PC-9 (cell line): ENCODE results near the gene CUX1. TPM values are rescaled to one million over a fixed set of nuclear protein-coding genes. Genes with fewer than 3 reads are reported as not detected.

ENCODE experiments used
- BruUV-seq: library from RNA; stranded (reverse); fragments of 400-500 nt; replicated peaks from 2 replicates; lab custom pipeline; 2021; lab: Mats Ljungman, UMichigan
- CTCF ChIA-PET: fragments of 300-600 bp; sonication (Branson Sonifier 250); formaldehyde crosslinking; loops from one replicate; lab custom pipeline; 2022; ENCODE audit warnings: antibody characterized with exemption; lab: Charles Lee
- POLR2A ChIA-PET: fragments of 300-600 bp; sonication (Branson Sonifier 250); formaldehyde crosslinking; loops from one replicate; lab custom pipeline; 2022; ENCODE audit warnings: antibody characterized with exemption; ENCODE audit not compliant: unreplicated experiment; lab: Charles Lee
- DNase-seq, 2 experiments: peaks; one replicate each; pipeline versions ENCODE4 v3.0.0 to v3.0.0-alpha.2; 2015 to 2022; ENCODE audit warnings: mixed read lengths in 1 of 2
- H2AFZ ChIP-seq: fragments of 200-600 bp; sonication (generic); 2 replicates; pipeline ENCODE4 v1.8.1; 2017; ENCODE audit warnings: antibody characterized with exemption
- H3F3A ChIP-seq: fragments of 200-600 bp; sonication (generic); 2 replicates; pipeline ENCODE4 v1.8.1; 2017; ENCODE audit warnings: antibody characterized with exemption, mild to moderate bottlenecking, low read depth; ENCODE audit not compliant: insufficient read depth
- H3K27ac ChIP-seq: fragments of 200-600 bp; sonication (generic); 2 replicates; pipeline ENCODE4 v1.6.1; 2016; ENCODE audit warnings: mixed run types
- H3K27me3 ChIP-seq: fragments of 200-600 bp; sonication (generic); 2 replicates; pipeline ENCODE4 v1.6.1; 2016; ENCODE audit warnings: low read depth, mixed run types; ENCODE audit not compliant: insufficient read depth
- H3K36me3 ChIP-seq: fragments of 200-600 bp; sonication (generic); 2 replicates; pipeline ENCODE4 v1.6.1; 2016; ENCODE audit warnings: low read depth, mixed run types
- H3K4me1 ChIP-seq: fragments of 200-600 bp; sonication (generic); replicated peaks from 2 replicates; pipeline ENCODE4 v1.6.1; 2016; ENCODE audit warnings: mixed run types; ENCODE audit not compliant: insufficient read depth
- H3K4me2 ChIP-seq: fragments of 200-600 bp; sonication (generic); 2 replicates; pipeline ENCODE4 v1.6.1; 2017; ENCODE audit warnings: mixed run types
- H3K4me3 ChIP-seq: fragments of 200-600 bp; sonication (generic); 2 replicates; pipeline ENCODE4 v1.6.1; 2016; ENCODE audit warnings: mixed run types
- H3K79me2 ChIP-seq: fragments of 200-600 bp; sonication (generic); 2 replicates; pipeline ENCODE4 v1.6.1; 2017; ENCODE audit warnings: low read depth, mixed run types
- H3K9me2 ChIP-seq: fragments of 200-600 bp; sonication (generic); 2 replicates; pipeline ENCODE4 v1.8.1; 2017; ENCODE audit warnings: mild to moderate bottlenecking; ENCODE audit not compliant: insufficient read depth
- H3K9me3 ChIP-seq: fragments of 200-600 bp; sonication (generic); 2 replicates; pipeline ENCODE4 v1.8.1; 2016; ENCODE audit warnings: low read depth; ENCODE audit not compliant: insufficient read depth
- H4K20me1 ChIP-seq: fragments of 200-600 bp; sonication (generic); 2 replicates; pipeline ENCODE4 v1.8.1; 2017; ENCODE audit not compliant: insufficient read depth
- EZH2 ChIP-seq: fragments of 200-600 bp; sonication (generic); IDR thresholded peaks from 2 replicates; pipeline ENCODE4 v1.8.0; 2017; ENCODE audit warnings: antibody characterized with exemption, low read depth
- intact Hi-C: fragments of 100-400 bp; cut with micrococcal nuclease; formaldehyde crosslinking; loops from one replicate; pipeline ENCODE4 v1.10.0; 2022; ENCODE audit not compliant: unreplicated experiment
- total RNA-seq: library from RNA; stranded (reverse); gene quantifications from 2 replicates; pipeline ENCODE4 v1.2.3, GENCODE V29; 2021
- TF ChIP-seq, protein P1 (sequence below): fragments of 200-600 bp; sonication (generic); conservative IDR thresholded peaks from 2 replicates; pipeline ENCODE4 v1.6.1; 2017; ENCODE audit warnings: mixed run types, antibody characterized with exemption, mild to moderate bottlenecking, moderate library complexity

Gene CUX1
- total RNA-seq, 1 experiment from 2014 or later = 83.3 TPM

DNA sequence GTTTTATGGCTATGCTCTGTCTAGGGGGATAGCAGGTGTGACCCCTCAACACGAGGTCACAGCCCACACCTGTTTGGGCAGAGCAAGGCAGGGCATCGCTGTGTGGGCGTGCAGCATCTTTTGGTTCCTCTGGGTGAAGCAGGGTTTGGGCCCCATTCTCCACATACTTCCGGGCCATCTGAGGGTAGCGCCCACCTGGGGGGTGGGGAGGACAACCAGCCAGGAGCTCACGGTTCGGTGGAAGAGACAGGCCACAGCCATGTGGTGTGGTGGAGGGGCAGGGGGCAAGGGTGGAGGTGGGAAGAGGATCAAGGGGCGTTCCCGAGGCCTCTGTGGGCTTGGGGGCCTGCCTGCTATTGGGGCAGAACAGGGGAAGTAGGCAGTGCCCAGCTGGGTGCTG lies 471.6 kb downstream of the CUX1 start:
- Histone ChIP-seq H3K27ac (no peak overlapping the region), H3K4me1 (0 out of 2 replicates have a peak, but pooled peaks cover 5% of the 10 kb centered on the region), H2AFZ (no peak overlapping the region), H3K9me2 (no peaks in the 10 kb centered on the region), H3F3A (peaks cover 10% of the 10 kb centered on the region; the same call in 1 of the 2 replicates), H3K79me2 (no peaks in the 10 kb centered on the region), H3K9me3 (no peaks in the 10 kb centered on the region), H3K27me3 (no peaks in the 10 kb centered on the region), H4K20me1 (no peaks in the 10 kb centered on the region), H3K4me2 (no peak overlapping the region), H3K4me3 (no peak overlapping the region), H3K36me3 (no peaks in the 10 kb centered on the region)
- DNase-seq = no peak
- CTCF ChIA-PET = no interaction called here
- TF ChIP-seq, protein P1, sequence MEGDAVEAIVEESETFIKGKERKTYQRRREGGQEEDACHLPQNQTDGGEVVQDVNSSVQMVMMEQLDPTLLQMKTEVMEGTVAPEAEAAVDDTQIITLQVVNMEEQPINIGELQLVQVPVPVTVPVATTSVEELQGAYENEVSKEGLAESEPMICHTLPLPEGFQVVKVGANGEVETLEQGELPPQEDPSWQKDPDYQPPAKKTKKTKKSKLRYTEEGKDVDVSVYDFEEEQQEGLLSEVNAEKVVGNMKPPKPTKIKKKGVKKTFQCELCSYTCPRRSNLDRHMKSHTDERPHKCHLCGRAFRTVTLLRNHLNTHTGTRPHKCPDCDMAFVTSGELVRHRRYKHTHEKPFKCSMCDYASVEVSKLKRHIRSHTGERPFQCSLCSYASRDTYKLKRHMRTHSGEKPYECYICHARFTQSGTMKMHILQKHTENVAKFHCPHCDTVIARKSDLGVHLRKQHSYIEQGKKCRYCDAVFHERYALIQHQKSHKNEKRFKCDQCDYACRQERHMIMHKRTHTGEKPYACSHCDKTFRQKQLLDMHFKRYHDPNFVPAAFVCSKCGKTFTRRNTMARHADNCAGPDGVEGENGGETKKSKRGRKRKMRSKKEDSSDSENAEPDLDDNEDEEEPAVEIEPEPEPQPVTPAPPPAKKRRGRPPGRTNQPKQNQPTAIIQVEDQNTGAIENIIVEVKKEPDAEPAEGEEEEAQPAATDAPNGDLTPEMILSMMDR = no peak
- TF ChIP-seq EZH2 = no peak
- BruUV-seq = no TSS peak
- intact Hi-C loops = loop anchor here (5.0 kb wide), 1 partner anchor 73 kb away; no protein-coding TSS in a partner anchor
- POLR2A ChIA-PET = no interaction called here

DNA sequence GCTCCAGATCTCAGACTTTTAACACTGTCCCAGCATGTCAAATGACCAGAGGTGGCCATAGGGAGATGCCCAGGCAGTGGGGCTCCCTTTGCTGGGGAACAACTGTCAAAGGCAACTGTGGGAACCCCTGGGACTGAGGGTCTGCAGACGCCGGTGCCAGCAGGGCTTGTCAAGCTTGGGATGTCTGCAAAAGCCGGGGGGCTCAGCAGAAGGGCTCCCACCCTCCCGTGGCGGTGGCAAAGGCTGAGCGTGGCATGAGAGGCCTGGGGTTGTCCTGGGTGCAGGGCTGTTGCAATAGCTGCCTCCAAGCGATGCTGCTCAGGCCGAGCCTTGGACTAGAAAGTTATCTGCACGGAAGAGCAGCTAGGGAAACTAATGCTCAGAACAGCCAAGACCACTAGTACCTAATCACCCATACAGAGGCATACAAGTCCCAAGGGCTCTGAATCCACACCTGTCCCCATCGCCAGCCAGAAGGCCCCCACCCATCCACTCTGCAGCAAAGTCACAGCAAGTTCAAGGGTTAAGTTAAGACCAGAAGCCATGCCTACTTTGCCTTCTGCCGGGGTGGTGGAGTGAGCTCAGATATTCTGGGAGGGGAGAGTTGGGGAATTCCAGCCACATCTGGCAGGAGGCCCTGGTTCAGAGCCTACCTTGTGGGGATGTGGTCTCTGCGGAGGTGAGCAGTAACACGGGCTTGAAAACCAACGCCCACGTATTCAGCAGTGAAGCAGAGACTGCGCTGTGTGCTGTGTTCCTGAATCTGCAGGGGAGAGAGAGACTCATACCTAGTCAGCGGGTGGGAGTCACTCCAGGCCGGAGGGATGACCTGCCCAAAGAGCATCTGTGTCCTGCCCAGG lies 473.9 kb downstream of the CUX1 start:
- DNase-seq = no peak
- no TSS peak for BruUV-seq
- Histone ChIP-seq H3K4me2 (no peak overlapping the region), H3F3A (peaks cover 10% of the 10 kb centered on the region; the same call in 1 of the 2 replicates), H3K9me3 (no peaks in the 10 kb centered on the region), H3K27ac (no peak overlapping the region), H3K4me1 (0 out of 2 replicates have a peak, but pooled peaks cover 5% of the 10 kb centered on the region), H3K9me2 (no peaks in the 10 kb centered on the region), H3K27me3 (no peaks in the 10 kb centered on the region), H4K20me1 (no peaks in the 10 kb centered on the region), H3K4me3 (no peak overlapping the region), H3K79me2 (no peaks in the 10 kb centered on the region), H2AFZ (no peak overlapping the region), H3K36me3 (no peaks in the 10 kb centered on the region)
- intact Hi-C loops = no loop called here
- ChIA-PET CTCF (interaction anchor here (0.6 kb wide), 1 partner anchor 42 kb away, joined by 6 read pairs; no protein-coding TSS in a partner anchor), POLR2A (no interaction called here)
- TF ChIP-seq, protein P1 = no peak
- TF ChIP-seq EZH2 = no peak

DNA sequence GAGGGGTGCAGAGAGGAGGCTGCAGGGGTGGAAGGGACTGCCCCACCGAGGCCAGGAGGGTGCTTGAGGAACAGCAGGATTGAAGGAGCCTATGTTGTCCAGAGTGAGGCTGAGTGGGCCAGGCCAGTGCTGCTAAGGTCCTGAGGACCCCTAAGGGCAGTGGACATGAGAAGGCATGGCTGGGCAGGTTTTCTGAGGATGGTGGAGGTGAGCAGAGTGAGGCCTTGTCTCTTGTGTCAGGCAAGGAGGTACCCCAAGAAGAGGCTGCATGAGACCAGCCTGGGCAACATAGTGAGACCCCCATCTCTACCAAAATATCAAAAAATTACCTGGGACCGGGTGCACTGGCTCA lies 474.5 kb downstream of the CUX1 start:
- no peak overlapping the region for H3K27ac ChIP-seq
- BruUV-seq = no TSS peak

More for the DNA sequence above, 474.5 kb downstream of the CUX1 start:
- Histone ChIP-seq H3K79me2 (no peaks in the 10 kb centered on the region), H3K4me1 (0 out of 2 replicates have a peak, but pooled peaks cover 5% of the 10 kb centered on the region), H3K9me2 (no peaks in the 10 kb centered on the region), H3K9me3 (no peaks in the 10 kb centered on the region), H2AFZ (no peak overlapping the region), H3K4me2 (no peak overlapping the region), H3K27me3 (no peaks in the 10 kb centered on the region), H3K4me3 (no peak overlapping the region), H4K20me1 (no peaks in the 10 kb centered on the region), H3K36me3 (no peaks in the 10 kb centered on the region), H3F3A (peaks cover 10% of the 10 kb centered on the region; the same call in 1 of the 2 replicates)
- DNase-seq = no peak
- ChIA-PET CTCF (interaction anchor here (0.6 kb wide), 1 partner anchor 43 kb away, joined by 6 read pairs; no protein-coding TSS in a partner anchor), POLR2A (no interaction called here)
- intact Hi-C loops = no loop called here
- TF ChIP-seq EZH2 = no peak
- TF ChIP-seq, protein P1 = no peak
